ACC112 (cell line): Measurements from ENCODE around the gene GPR84.

Experiments
- H2AFZ ChIP-seq: fragments of 200-600 bp; sonication (generic); one replicate; pipeline ENCODE4 v1.6.0; 2017; ENCODE audit warnings: antibody characterized with exemption, low read length; ENCODE audit not compliant: unreplicated experiment
- H3K27ac ChIP-seq: fragments of 200-600 bp; sonication (generic); 2 replicates; pipeline ENCODE4 v1.5.1; 2014; ENCODE audit warnings: low read depth, mild to moderate bottlenecking, antibody characterized with exemption, low read length, moderate library complexity
- H3K27me3 ChIP-seq: fragments of 200-600 bp; sonication (generic); 2 replicates; pipeline ENCODE4 v1.6.1; 2014; ENCODE audit warnings: mild to moderate bottlenecking, antibody characterized with exemption, low read length, moderate library complexity, mixed read lengths; ENCODE audit not compliant: insufficient read depth
- H3K36me3 ChIP-seq: fragments of 200-600 bp; sonication (generic); 2 replicates; pipeline ENCODE4 v1.6.1; 2016; ENCODE audit warnings: mild to moderate bottlenecking, antibody characterized with exemption, low read length, moderate library complexity, mixed read lengths; ENCODE audit not compliant: insufficient read depth
- H3K4me1 ChIP-seq: fragments of 200-600 bp; sonication (generic); one replicate; pipeline ENCODE4 v1.6.1; 2016; ENCODE audit warnings: low read length, mixed read lengths; ENCODE audit not compliant: insufficient read depth, unreplicated experiment, control insufficient read depth
- H3K4me3 ChIP-seq: fragments of 200-600 bp; sonication (generic); 2 replicates; pipeline ENCODE4 v1.5.1; 2014; ENCODE audit warnings: mild to moderate bottlenecking, low read depth, low read length
- H3K79me2 ChIP-seq: fragments of 200-600 bp; sonication (generic); one replicate; pipeline ENCODE4 v1.6.0; 2016; ENCODE audit warnings: low read length; ENCODE audit not compliant: control insufficient read depth, unreplicated experiment, insufficient read depth

The GPR84 gene

DNA sequence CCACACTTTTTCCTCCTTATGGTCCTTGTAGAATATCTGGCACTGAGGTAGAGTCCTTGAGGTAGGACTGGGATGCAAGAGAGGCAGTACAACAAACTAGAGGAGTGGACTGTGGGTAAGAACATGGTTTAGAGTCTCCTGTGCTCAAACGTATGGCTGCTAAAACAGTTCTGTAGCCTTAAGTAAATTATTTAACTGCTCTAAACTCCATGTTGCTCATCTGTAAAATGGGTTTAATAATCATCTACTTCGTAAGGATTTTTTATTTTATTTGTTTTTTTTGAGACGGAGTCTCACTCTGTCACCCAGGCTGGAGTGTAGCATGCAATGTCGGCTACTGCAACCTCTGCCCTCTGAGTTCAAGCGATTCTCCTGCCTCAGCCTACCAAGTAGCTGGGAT, 42.9 kb downstream of the GPR84 start:
- no peak overlapping the region for H3K4me3 ChIP-seq
- H3K27me3 ChIP-seq: no peaks in the 10 kb centered on the region
- no peaks in the 10 kb centered on the region for H3K36me3 ChIP-seq
- H3K4me1 ChIP-seq: no peaks in the 10 kb centered on the region
- H3K27ac ChIP-seq: no peak overlapping the region
- H3K79me2 ChIP-seq: peaks cover 11% of the 10 kb centered on the region
- no peak overlapping the region for H2AFZ ChIP-seq
